ENCODE measurements around the gene EBP. TPM values are rescaled to one million over a fixed set of nuclear protein-coding genes. Genes with fewer than 3 reads are reported as not detected.

EBP gene
- 41.7 and 53.4 TPM in 2 replicates for total RNA-seq

GRCh38 chrX:48521353-48522243 lies at the start of gene EBP:
Gene EBP (plus strand): TSS chrX:48521808. CDS start chrX:48523772, 1,964 bp downstream.

GRCh38 chrX:48475774-48476577 lies 45.6 kb upstream of the EBP start, which contains the start of gene FTSJ1:
Gene FTSJ1 (plus strand): TSS chrX:48476199. CDS start chrX:48478048, 1,849 bp downstream.

GRCh38 chrX:48508400-48509244 lies 13.0 kb upstream of the EBP start, which contains the start of gene PORCN:
Gene PORCN (plus strand): TSS chrX:48508992. CDS start chrX:48509821, 829 bp downstream.

GRCh38 chrX:48539345-48540027 lies 17.9 kb downstream of the EBP start, which contains the start of gene TBC1D25:
Gene TBC1D25 (plus strand): TSS chrX:48539714. CDS start chrX:48539798, 84 bp downstream.

GRCh38 chrX:48574270-48575266 lies 53.0 kb downstream of the EBP start, which contains the start of gene RBM3:
Gene RBM3 (plus strand): TSS chrX:48574484. CDS start chrX:48575181, 697 bp downstream.

Other genes starting within 250 kb of the EBP start
- gene SSX3, start 165.1 kb upstream of the EBP start, total RNA-seq = not detected in 2 replicates
- gene SSX4, start 138.3 kb upstream of the EBP start, total RNA-seq = not detected in 2 replicates
- gene SSX4B, start 109.8 kb upstream of the EBP start, total RNA-seq = not detected in 2 replicates
- gene SLC38A5, start 51.5 kb upstream of the EBP start, total RNA-seq = 34.4 and 38.5 TPM in 2 replicates
- gene FTSJ1, start 45.6 kb upstream of the EBP start, total RNA-seq = 76.1 and 84.4 TPM in 2 replicates
- 9.7 and 10.9 TPM in 2 replicates for gene PORCN, start 12.8 kb upstream of the EBP start, total RNA-seq
- gene TBC1D25, start 17.9 kb downstream of the EBP start, total RNA-seq = 12.0 and 15.1 TPM in 2 replicates
- 367 and 474 TPM in 2 replicates for gene RBM3, start 52.7 kb downstream of the EBP start, total RNA-seq
- 100 and 117 TPM in 2 replicates for gene WDR13, start 75.7 kb downstream of the EBP start, total RNA-seq
- gene WAS, start 162.0 kb downstream of the EBP start, total RNA-seq = 0.36 TPM in 1 of 2 replicates, not detected in the other
- 2.7 and 3.2 TPM in 2 replicates for gene SUV39H1, start 174.9 kb downstream of the EBP start, total RNA-seq
- not detected in 2 replicates for gene GLOD5, start 239.9 kb downstream of the EBP start, total RNA-seq